Retinal pigment epithelial cell (primary cell): ENCODE data around the gene PLD2.
"Not testable (repeated sequence)": the region's sequence is repeated elsewhere in the genome, so short reads cannot be mapped to it uniquely, and the experiment has no call there.

Experiments
- DNase-seq: peaks from one replicate; pipeline ENCODE4 v3.0.0-alpha.2; 2010; ENCODE audit warnings: low read depth
- H3K4me3 ChIP-seq: 2 replicates; pipeline ENCODE4 v1.5.1; 2011; ENCODE audit warnings: mild to moderate bottlenecking, low read length, control low read depth, moderate library complexity
- TF ChIP-seq, protein P1 (sequence below): conservative IDR thresholded peaks from 2 replicates; pipeline ENCODE4 v1.5.1; 2011; ENCODE audit warnings: low read depth, low read length, control low read depth, inconsistent platforms

Gene PLD2

GRCh38 chr17:4822835-4823234 lies 15.9 kb downstream of the PLD2 start:
- TF ChIP-seq, protein P1, sequence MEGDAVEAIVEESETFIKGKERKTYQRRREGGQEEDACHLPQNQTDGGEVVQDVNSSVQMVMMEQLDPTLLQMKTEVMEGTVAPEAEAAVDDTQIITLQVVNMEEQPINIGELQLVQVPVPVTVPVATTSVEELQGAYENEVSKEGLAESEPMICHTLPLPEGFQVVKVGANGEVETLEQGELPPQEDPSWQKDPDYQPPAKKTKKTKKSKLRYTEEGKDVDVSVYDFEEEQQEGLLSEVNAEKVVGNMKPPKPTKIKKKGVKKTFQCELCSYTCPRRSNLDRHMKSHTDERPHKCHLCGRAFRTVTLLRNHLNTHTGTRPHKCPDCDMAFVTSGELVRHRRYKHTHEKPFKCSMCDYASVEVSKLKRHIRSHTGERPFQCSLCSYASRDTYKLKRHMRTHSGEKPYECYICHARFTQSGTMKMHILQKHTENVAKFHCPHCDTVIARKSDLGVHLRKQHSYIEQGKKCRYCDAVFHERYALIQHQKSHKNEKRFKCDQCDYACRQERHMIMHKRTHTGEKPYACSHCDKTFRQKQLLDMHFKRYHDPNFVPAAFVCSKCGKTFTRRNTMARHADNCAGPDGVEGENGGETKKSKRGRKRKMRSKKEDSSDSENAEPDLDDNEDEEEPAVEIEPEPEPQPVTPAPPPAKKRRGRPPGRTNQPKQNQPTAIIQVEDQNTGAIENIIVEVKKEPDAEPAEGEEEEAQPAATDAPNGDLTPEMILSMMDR, result no peak
- no peak overlapping the region for H3K4me3 ChIP-seq
- no peak for DNase-seq

DNA sequence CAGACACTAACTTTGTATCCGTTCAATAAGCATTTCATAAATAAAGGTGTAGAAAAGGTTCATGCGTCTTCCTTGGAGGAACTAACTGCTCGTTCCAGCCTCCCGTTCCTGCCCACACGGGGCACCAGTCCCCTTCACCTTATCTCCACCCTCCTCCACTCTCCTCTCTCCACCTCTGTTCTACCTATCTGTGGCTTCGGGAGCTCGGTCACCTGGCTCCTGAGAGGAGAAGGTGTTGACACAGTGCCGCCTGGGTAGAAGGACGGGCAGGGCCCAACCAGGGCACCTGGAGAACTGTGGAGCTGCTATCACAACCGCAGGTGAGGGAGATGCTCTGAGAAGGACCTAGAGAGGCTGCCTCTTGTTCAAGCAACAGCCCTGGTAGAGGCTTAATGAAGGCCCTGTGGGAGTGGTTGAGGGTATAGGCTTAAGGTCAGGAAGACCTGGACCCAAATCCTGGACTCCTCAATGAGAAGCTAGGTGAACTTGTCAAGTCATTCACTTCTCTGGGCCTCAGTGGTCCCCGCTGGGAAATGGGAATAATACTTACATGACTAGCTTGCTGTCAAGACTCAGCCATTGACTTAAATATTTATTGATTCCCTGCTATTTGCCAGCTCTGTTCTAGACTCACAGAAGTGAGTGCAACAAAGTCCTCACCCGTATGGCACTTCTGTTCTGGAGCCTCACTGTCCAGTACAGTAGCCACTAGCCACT lies 16.6 kb downstream of the PLD2 start:
- no peak for DNase-seq
- TF ChIP-seq, protein P1, result no peak
- no peak overlapping the region for H3K4me3 ChIP-seq

- TF ChIP-seq, protein P1, result no peak
- H3K4me3 ChIP-seq, result no peak overlapping the region
- DNase-seq, result no peak
These were observed 20.4 kb downstream of the PLD2 start for GRCh38 chr17:4827399-4827798.

GRCh38 chr17:4832829-4833177 lies 25.9 kb downstream of the PLD2 start:
- peak overlapping the region; percentile 57 for H3K4me3 ChIP-seq
- not testable (repeated sequence) for DNase-seq

GRCh38 chr17:4833178-4833940 lies 26.4 kb downstream of the PLD2 start, which contains the start of gene MINK1:
Gene MINK1, plus strand, starts transcription at chr17:4833340. Its CDS starts 244 bp downstream, at chr17:4833584.
- DNase-seq, result peak; percentile 67
- peak within 1 kb of the TSS; percentile 83 for H3K4me3 ChIP-seq
- TF ChIP-seq, protein P1, result no peak

- DNase-seq, result peak; percentile 5
- TF ChIP-seq, protein P1, result no peak
- H3K4me3 ChIP-seq, result peak overlapping the region; percentile 83
These were observed 27.2 kb downstream of the PLD2 start for GRCh38 chr17:4833941-4834680.

- H3K4me3 ChIP-seq, result peak overlapping the region; percentile 83
- DNase-seq, result no peak
- TF ChIP-seq, protein P1, result no peak
These were observed 27.7 kb downstream of the PLD2 start for GRCh38 chr17:4834681-4835020.
